NCI-H2107 (cell line): ENCODE measurements around the gene MTCL1.

ENCODE experiments used
- DNase-seq: peaks from one replicate; lab custom pipeline; 2025; lab: John Stamatoyannopoulos, UW

Gene MTCL1

GRCh38 chr18:8713691-8714090 is 8.3 kb downstream of the MTCL1 start:
- DNase-seq, result no peak

DNA sequence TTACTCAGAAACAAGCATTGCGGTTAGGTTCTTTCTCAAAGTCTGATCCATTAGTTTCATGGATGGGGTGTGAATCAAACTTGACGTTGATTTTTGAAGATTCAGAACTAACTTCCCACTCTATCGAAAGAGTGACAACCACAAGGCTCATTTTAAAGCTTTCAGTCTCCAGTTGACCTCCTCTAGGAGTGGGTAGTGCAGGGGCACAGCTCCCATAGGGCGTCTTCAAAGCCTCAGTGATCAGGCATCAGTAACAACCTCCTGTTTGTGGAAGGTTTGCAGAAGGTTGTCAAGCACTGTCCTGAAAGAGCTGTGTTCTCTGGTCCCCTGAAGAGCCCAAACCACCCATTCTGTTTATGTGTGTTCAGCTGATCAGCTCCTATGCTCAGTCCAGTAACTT is 10.2 kb downstream of the MTCL1 start:
- no peak for DNase-seq

- no peak for DNase-seq
These were observed 11.8 kb downstream of the MTCL1 start for GRCh38 chr18:8717011-8717770.

- no peak for DNase-seq
These were observed 13.1 kb downstream of the MTCL1 start for GRCh38 chr18:8718401-8718913.

DNA sequence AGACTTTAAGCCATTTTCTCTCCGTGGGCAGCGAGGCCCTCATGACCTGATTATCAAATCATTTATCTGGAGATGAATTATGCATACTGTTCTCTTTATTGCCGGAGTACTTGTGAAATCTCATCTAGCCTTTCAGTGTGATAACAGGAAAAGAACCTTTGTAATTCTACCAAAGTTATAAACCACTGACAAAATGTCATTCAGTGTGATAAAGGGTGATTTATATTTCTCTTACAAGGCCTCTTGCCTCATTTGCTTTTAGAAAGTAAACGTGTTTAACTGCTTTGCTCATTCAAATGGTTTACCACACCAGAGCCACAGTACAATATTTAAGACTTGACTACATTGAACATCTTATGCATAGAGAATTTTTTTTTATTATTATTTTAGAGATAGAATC is 13.8 kb downstream of the MTCL1 start:
- DNase-seq, result no peak

GRCh38 chr18:8720141-8720540 is 14.8 kb downstream of the MTCL1 start:
- DNase-seq, result no peak

DNA sequence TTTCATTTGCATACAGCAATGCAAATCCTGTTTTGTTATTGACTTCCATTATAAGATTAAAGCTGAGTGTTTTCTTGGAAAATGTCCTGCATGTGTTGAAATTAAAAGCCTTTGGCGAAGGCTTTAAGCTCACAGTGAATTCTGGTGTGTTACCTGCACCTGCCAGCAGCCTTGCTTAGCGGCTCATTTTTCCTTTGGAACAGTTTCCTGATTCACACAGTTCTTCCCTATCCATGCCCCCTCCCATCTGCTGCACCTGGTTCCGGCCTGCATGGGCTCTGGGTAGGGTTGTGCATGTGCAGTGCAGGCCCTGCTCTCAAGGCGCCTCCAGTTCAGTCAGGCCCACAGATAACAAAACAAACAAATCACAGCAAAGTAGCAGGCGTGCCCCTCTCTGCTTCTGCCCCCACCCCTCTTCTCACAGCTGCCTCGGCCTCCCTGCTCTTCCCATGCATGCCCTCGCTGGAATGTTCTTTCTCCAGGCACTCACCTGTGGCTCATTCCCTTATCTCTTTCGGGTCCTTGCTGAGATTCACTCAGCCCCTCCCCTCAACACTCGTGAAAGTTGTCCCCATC is 15.8 kb downstream of the MTCL1 start:
- no peak for DNase-seq

DNA sequence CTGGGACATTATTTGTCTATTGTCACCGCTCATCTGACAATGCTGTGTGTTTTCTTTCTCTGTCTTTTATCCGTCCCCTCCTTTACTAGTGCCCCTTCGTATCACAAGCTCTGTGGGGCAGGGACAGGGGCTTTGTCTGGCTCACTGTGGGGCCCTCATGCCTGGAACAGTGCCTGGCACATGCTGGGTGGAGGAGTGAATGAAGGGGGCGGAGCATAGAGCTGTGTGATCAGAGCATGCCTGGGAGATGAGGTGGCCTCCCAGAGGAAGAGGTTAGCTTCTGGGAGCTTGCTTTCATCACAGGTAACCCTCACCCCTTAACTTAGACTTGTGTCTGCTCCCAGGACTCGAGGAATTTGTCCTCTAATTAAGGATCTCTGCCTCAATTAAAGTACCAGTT is 16.4 kb downstream of the MTCL1 start:
- no peak for DNase-seq

GRCh38 chr18:8722946-8723820 is 17.8 kb downstream of the MTCL1 start:
- no peak for DNase-seq

DNA sequence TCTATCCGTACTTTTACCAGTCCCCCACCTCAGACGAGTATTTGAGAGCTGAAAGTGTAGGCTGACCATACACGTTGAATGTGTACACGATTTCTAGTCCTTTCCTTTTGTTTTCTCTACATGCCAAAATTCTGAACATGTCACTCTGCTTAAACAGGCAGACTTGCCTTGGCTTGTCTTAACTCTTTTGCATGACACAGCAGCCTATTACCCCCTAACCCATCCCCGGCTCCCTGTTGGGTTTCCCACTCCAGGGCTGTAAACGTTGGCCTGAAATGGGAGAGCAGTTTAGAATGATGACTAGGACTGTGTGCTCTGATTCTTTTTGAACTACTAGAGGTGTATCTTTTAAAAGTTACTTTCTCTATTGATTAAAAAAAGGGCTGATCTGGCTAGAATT is 19.1 kb downstream of the MTCL1 start:
- DNase-seq, result no peak

GRCh38 chr18:8726281-8726680 is 20.9 kb downstream of the MTCL1 start:
- no peak for DNase-seq

DNA sequence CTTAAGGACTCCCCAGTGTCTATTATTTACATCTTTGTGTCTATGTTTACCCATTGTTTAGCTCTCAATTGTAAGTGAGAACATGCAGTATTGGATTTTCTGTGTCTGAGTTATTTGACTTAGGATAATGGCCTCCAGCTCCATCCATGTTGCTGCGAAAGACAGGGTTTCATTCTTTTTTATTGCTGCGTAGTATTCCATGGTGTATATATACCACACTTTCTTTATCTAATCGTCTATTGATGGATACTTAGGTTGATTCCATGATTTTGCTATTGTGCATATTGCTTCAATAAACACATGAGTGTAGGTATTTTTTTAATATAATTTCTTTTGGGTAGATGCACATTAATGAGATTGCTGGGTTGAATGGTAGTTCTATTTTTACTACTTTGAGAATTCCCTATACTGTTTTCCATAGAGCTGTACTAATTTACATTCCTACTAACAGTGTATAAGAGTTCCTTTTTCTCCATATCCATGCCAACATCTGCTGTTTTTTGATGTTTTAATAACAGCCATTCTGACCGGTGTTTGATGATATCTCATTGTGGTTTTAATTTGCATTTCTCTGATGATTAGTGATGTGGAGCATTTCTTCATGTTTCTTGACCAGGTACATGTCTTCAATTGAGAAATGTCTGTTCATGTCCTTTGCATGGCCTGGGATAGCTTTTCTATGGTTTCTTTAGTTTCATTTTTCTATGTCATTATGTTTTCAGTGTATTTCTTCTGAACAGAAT is 21.8 kb downstream of the MTCL1 start:
- no peak for DNase-seq

- no peak for DNase-seq
These were observed 24.9 kb downstream of the MTCL1 start for GRCh38 chr18:8730080-8730827.

DNA sequence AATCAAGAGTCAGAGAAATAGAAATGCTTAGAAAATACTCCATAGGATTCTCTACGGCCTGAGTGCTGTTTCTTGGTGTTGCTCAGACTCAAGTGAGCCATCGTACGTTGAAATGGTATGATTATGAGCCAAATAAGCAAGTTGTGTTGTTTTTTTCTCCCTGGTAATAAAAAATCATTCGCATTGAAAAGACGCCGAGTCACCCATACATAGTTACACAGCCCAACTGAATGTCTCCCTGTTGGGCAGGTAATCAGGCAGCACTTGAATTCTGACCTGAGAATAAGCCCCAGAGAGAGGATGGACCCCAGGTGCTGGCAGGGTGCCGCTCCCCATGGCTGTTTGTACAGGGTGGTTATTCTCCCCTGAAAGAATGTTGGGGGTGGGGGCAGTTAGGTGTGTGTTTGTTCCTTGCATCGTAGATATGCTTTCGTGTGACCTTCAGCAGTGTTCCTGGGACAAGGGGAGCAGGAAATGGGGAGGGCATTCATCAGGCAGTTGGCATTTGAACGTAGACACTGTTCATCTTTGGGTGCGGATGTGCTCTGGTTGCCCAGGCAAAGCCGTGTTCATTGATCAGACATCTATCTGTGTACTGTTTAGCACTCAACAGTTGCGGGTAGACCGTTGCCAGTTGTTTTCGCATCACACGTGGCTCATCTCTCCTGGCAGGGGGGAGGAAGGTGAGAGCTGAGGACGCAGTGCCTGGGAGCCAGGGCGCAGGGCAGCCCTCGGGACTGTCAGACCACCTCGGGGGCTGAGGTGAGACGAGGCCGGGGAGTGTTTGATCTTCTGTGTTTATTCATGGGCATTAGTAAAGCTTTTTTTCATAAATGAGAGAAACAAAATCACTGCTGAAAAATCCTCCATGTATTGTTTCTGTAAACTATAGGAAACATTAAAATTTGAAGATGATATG is 27.3 kb downstream of the MTCL1 start:
- no peak for DNase-seq

DNA sequence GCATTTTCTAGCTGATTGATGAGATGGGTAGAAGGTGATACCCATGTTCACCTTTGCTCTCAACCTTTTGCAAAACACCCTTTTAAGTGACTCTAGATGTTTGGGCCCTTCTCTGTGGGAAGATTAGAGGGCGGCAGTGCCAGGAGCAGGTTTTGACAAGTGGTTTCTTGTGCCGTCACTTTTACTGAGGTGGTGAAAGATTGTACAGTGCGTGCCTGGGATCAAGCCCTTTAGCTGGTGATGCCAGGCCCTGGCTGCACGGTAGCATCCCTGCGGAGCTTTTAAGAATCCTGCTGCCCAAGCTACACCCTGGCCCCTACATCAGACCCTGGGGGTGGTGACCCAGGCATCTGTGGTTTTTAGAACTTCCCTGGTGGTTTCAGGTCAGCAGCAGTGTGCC is 29.1 kb downstream of the MTCL1 start:
- DNase-seq, result no peak

GRCh38 chr18:8735274-8735673 is 29.9 kb downstream of the MTCL1 start:
- no peak for DNase-seq

DNA sequence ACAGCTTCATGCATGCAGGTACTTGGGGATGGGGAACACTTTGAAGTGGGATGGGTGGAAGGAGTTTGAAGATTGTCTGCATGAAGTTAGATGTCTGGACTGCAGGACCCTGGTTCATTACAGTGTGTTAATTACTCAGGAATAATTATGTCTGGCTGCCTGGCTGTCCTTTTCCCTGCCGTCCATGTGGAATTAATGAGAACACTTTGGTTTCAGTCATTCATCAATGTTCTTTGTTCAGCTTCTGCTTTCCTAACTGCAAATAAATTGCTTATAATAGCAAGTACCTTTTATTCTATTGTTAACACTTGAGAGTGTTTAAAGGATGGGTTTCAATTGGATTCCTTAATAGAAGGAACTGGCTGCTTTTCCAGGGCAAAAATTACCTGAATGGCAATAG is 35.8 kb downstream of the MTCL1 start:
- DNase-seq, result no peak

- no peak for DNase-seq
These were observed 36.2 kb downstream of the MTCL1 start for GRCh38 chr18:8741532-8741931.

- DNase-seq, result no peak
These were observed 37.3 kb downstream of the MTCL1 start for GRCh38 chr18:8742387-8743361.
